ENCODE measurements around the gene AURKB.
A peak's percentile ranks its signal among the peaks of the same experiment; 100 is the strongest.

AURKB gene

DNA sequence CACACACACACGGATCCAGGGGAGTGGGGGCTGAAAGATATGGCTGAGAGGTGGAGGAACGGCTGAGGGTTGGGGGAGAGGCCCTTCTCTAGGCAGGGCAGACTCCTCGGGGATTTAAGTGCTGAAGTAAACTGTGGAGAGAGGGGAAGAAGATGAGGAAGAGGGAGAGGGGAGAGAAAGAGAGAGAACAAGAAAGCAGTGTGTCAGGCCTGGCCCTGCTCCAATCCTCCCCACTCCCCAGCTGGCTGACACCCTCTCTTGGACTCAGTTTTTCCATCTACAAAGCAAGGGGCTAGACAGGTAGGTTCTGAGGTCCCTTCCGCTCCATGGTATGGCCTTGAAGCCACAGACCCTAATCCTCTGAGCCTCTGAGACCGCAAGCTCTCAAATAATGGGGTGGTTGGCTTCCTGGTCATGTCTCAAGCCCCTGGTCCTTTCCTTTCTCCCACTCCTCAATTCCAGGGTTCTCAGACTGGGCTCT, 49.6 kb downstream of the AURKB start:
- DNase-seq, result no peak
- H3K4me1 Mint-ChIP-seq, result peaks cover 46% of the 10 kb centered on the region
- H3K4me3 Mint-ChIP-seq, result peak overlapping the region; percentile 82
- peaks cover 5% of the 10 kb centered on the region for H3K27me3 Mint-ChIP-seq (ENCODE audit: low read depth, poor library complexity)
- no peak overlapping the region for H3K27ac Mint-ChIP-seq
- H3K9me3 Mint-ChIP-seq, result no peaks in the 10 kb centered on the region
- TF ChIP-seq, protein P1, sequence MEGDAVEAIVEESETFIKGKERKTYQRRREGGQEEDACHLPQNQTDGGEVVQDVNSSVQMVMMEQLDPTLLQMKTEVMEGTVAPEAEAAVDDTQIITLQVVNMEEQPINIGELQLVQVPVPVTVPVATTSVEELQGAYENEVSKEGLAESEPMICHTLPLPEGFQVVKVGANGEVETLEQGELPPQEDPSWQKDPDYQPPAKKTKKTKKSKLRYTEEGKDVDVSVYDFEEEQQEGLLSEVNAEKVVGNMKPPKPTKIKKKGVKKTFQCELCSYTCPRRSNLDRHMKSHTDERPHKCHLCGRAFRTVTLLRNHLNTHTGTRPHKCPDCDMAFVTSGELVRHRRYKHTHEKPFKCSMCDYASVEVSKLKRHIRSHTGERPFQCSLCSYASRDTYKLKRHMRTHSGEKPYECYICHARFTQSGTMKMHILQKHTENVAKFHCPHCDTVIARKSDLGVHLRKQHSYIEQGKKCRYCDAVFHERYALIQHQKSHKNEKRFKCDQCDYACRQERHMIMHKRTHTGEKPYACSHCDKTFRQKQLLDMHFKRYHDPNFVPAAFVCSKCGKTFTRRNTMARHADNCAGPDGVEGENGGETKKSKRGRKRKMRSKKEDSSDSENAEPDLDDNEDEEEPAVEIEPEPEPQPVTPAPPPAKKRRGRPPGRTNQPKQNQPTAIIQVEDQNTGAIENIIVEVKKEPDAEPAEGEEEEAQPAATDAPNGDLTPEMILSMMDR (IDR thresholded peaks at IDR 0.05), result no peak
- peaks cover 11% of the 10 kb centered on the region for H3K36me3 Mint-ChIP-seq (ENCODE audit: low read depth)

DNA sequence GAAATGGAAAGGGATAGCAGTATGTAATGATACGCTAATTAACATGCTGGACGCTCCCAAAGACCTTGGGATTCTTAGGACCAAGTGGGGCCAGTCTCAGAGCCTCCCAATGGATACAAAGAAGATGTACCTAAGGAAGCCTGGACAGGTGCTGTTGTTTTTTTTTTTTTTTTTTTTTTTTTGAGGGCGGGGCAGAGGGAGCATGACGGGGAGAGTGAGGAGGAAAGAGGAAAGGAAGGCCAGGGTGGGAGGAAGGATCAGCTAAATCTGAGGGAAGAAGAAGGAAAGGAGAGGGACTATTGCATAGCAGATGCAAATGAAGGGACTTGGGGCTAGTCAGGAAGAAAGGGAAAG, 50.2 kb downstream of the AURKB start:
- peak overlapping the region; percentile 95 for H3K27ac Mint-ChIP-seq
- DNase-seq, result no peak
- peaks cover 45% of the 10 kb centered on the region for H3K4me1 Mint-ChIP-seq
- peak overlapping the region; percentile 62 for H3K4me3 Mint-ChIP-seq
- peaks cover 11% of the 10 kb centered on the region for H3K36me3 Mint-ChIP-seq (ENCODE audit: low read depth)
- TF ChIP-seq, protein P1 (IDR thresholded peaks at IDR 0.05), result no peak
- peaks cover 5% of the 10 kb centered on the region for H3K27me3 Mint-ChIP-seq (ENCODE audit: low read depth, poor library complexity)
- H3K9me3 Mint-ChIP-seq, result no peaks in the 10 kb centered on the region

DNA sequence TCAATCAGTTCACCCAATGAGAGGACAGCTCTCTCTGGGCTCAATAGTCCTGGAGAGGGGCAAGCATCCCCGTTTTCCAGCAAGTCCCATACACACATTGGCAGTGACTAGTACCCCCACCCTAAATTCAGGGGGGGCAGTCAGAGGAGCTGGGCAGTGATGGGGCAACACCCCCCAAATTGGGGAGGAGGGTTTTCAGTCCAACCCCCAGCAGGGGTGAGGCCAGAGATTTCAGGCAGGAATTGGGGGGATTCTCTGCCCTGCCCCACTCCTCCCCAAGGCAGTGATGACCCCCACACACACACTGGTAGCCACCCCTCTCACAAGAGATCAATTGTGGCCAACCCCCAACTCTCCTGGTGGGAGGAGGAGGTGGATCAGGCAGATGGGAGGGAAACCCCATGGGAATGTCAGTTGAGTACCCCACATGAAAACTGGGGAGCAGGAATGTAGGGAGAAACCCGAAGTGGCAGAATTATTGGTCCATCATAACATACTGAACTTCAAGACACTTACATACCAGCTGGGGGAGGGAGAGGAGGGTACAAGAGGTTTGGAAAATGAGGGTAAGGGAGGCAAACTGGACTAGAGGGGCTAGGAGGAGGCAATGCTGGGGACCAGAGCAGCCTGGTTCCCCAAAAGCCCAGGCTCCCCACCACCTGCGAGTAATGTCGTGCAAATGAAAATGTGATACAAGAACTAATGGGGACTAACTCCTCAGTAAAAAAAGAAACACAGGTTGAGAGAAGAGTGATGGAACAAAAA, 50.7 kb downstream of the AURKB start:
- Mint-ChIP-seq H3K9me3 (no peaks in the 10 kb centered on the region), H3K27me3 (ENCODE audit: low read depth, poor library complexity) (peaks cover 2% of the 10 kb centered on the region), H3K36me3 (ENCODE audit: low read depth) (peaks cover 11% of the 10 kb centered on the region), H3K4me3 (peak overlapping the region; percentile 62), H3K4me1 (peaks cover 39% of the 10 kb centered on the region), H3K27ac (peak overlapping the region; percentile 95)
- no peak for DNase-seq
- TF ChIP-seq, protein P1 (IDR thresholded peaks at IDR 0.05), result no peak

DNA sequence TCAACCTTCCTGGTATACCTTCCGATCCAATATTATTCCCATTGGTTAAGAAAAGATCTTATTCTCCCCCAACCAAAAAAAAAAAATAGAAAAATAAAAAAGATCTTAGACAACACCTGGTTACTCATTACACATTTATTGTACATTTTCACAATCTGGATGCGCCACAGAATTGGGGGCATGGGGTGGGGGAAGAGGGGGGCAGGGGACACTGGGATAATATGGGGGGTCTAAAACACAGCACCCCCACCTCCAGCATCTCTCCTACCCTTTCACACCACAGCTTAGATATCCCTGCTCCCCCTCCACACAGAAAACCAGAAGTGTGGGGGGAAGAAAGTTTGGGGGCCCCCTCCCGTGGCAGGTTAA, 51.4 kb downstream of the AURKB start:
- no peak overlapping the region for H3K27ac Mint-ChIP-seq

DNA sequence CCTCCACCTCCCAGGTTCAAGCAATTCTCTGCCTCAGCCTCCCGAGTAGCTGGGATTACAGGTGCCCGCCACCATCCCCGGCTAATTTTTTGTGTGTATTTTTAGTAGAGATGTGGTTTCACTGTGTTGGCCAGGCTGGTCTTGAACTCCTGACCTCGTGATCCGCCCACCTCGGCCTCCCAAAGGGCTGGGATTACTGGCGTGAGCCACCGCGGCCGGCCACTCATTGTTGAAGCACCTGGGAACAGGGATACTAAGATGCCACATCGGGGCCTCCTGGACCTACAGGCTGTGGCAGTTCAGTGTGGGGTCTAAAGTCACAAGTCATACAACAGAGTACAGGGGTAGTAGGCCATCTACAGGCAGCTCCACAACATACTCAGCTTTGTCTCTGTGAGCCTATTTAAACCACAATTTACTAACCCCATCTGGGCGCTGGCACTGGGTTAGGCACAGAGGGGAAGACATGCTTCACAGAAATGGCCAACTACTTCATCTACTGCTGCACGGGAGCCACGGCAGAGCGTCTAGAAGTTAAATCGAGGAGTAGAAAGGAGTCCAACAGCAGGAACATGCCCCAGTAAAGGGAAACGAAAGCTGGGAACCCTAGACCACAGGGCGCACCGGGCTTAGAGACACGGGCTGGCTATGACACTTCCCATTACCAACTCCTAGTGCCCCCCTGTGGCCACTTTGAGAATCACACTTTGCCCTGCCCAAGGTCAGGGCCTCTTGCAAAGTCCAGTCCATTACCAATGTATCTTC, 51.9 kb downstream of the AURKB start:
- no peak overlapping the region for H3K27ac Mint-ChIP-seq
- DNase-seq, result peak; percentile 95
- H3K4me3 Mint-ChIP-seq, result no peak overlapping the region

More for the DNA sequence above, 51.4 kb downstream of the AURKB start:
- TF ChIP-seq, protein P1 (IDR thresholded peaks at IDR 0.05), result no peak
- Mint-ChIP-seq H3K4me1 (peaks cover 33% of the 10 kb centered on the region), H3K27me3 (ENCODE audit: low read depth, poor library complexity) (peaks cover 2% of the 10 kb centered on the region), H3K4me3 (no peak overlapping the region), H3K36me3 (ENCODE audit: low read depth) (peaks cover 11% of the 10 kb centered on the region), H3K9me3 (no peaks in the 10 kb centered on the region)
- no peak for DNase-seq

More for the DNA sequence above, 51.9 kb downstream of the AURKB start:
- TF ChIP-seq, protein P1 (IDR thresholded peaks at IDR 0.05), result peak; percentile 90
- Mint-ChIP-seq H3K9me3 (no peaks in the 10 kb centered on the region), H3K36me3 (ENCODE audit: low read depth) (peaks cover 11% of the 10 kb centered on the region), H3K4me1 (peaks cover 27% of the 10 kb centered on the region), H3K27me3 (ENCODE audit: low read depth, poor library complexity) (peaks cover 2% of the 10 kb centered on the region)
